Neural cell (in vitro differentiated cells): ENCODE measurements around the gene CACNA1H.

Experiments
- EP300 ChIP-seq: fragments of 450-650 bp; conservative IDR thresholded peaks from 2 replicates; pipeline ENCODE4 v1.6.1; 2014; ENCODE audit warnings: antibody characterized with exemption, mild to moderate bottlenecking, moderate library complexity; ENCODE audit not compliant: poor library complexity, severe bottlenecking
- POLR2AphosphoS5 ChIP-seq: IDR thresholded peaks from 2 replicates; pipeline ENCODE4 v1.6.1; 2012
- TF ChIP-seq, protein P1 (sequence below): fragments of 450-650 bp; IDR thresholded peaks from 2 replicates; pipeline ENCODE4 v1.5.1; 2014; ENCODE audit warnings: antibody characterized with exemption, mild to moderate bottlenecking, moderate library complexity; ENCODE audit not compliant: poor library complexity, severe bottlenecking

DNA sequence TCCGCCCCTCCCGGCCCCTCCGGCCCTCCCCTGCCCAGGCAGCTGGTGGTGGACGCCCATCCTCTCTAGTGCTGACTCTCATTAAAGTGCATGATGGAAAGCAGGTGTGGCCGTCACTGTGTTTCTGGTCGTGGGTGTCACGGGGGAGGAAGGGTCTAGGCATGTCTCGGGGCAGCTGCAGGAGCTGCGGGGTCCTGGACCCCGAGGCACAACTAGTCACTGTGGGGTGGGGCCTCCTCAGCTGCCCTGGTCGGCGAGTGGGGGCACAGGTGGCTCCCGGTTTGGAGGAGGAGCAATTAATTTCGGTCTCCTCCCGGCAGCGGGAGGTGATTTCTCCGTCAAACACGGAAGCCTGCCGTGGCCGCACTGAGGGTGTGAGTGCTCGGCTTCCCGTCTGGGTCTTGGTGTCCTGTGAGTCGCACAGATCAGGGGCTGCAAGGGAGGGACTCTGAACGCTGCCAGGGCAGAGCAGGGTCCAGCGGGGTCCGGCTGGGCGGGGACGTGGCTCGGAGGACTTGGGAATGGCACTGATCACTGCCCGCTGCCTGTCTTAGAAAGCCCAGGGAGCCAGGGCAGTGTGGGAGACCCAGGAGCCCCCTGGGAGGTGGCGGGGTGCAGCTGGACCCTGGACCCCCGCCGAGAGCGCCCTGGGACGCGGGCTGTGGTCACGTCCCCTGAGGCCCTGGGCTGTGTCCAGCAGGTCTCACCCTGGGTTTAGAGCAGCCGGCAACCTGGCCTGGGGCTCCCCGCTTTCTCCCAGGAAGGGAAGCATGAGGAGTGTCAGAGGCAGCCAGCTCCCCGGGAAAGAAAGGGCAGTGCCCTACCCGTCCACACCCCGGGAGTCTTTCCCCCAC, 106.2 kb downstream of the CACNA1H start:
- TF ChIP-seq, protein P1, sequence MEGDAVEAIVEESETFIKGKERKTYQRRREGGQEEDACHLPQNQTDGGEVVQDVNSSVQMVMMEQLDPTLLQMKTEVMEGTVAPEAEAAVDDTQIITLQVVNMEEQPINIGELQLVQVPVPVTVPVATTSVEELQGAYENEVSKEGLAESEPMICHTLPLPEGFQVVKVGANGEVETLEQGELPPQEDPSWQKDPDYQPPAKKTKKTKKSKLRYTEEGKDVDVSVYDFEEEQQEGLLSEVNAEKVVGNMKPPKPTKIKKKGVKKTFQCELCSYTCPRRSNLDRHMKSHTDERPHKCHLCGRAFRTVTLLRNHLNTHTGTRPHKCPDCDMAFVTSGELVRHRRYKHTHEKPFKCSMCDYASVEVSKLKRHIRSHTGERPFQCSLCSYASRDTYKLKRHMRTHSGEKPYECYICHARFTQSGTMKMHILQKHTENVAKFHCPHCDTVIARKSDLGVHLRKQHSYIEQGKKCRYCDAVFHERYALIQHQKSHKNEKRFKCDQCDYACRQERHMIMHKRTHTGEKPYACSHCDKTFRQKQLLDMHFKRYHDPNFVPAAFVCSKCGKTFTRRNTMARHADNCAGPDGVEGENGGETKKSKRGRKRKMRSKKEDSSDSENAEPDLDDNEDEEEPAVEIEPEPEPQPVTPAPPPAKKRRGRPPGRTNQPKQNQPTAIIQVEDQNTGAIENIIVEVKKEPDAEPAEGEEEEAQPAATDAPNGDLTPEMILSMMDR, result no peak
- TF ChIP-seq POLR2AphosphoS5 (no peak), EP300 (no peak)
